Measurements from ENCODE around the gene TACSTD2.
"Not testable (repeated sequence)": the region's sequence is repeated elsewhere in the genome, so short reads cannot be mapped to it uniquely, and the experiment has no call there.

TACSTD2 gene

DNA sequence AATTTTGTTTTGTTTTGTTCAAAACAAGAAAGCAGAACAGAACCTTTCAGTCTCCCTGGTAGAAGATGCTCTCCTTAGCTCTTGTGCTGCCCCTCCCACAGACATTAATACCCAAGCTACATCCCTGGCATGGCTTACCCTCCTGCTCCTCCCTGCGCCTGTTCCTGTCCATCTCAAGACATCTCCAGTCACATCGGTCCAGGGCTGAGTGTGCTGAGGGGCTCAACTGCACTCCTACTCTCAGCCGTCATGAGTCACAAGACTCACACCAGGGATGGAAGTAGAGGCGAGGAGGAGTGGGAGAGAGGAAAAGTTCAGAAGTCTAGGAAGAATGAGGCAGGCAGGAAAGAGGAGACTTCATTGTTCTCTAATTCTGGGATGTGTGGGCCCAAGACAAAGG lies 9.2 kb upstream of the TACSTD2 start:
- DNase-seq: no peak

DNA sequence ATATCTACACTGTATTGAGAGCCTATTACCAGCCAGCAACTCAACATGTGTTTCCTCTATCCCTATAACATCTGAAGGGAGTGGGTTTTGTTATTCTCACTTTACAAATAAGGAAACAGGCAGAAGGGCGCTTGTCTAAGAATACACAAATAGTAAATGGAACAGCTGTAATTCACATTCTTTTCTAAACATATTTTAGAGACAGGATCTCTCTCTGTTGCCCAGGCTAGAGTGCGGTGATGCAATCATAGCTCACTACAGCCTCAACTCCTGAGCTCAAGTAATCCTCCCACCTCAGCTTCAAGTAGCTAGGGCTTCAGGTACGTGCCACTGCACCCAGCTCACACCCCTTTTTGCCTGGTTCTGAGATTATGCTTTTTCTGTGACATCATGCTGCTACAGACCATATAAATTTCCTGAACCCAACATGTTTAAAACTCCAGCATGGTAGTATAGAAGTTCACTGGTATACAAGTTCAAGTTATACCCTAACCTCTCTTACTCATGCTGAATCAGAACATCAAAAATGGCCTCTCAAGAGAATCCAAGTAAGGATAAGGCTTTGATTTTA lies 8.6 kb upstream of the TACSTD2 start:
- DNase-seq: no peak

DNA sequence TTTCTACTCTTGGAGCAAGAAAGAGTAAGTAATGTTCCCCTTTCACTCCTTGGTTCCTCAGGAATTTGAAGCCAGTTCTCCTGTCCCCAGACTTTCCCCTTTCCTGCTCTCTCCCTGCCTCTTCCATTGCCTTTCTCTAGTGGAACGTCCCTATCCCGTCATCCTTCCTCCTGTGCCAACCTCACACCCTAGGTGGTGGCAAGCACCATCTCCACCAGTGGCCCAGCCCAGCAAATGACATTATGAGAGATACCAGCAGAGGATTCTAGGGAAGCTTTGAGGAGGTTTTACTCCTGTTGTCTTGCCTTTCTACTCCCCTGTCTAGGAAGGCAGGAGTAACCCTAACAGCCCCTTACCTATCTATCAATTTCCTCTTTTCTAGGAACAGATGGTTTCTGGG lies 8.1 kb upstream of the TACSTD2 start:
- DNase-seq: no peak

DNA sequence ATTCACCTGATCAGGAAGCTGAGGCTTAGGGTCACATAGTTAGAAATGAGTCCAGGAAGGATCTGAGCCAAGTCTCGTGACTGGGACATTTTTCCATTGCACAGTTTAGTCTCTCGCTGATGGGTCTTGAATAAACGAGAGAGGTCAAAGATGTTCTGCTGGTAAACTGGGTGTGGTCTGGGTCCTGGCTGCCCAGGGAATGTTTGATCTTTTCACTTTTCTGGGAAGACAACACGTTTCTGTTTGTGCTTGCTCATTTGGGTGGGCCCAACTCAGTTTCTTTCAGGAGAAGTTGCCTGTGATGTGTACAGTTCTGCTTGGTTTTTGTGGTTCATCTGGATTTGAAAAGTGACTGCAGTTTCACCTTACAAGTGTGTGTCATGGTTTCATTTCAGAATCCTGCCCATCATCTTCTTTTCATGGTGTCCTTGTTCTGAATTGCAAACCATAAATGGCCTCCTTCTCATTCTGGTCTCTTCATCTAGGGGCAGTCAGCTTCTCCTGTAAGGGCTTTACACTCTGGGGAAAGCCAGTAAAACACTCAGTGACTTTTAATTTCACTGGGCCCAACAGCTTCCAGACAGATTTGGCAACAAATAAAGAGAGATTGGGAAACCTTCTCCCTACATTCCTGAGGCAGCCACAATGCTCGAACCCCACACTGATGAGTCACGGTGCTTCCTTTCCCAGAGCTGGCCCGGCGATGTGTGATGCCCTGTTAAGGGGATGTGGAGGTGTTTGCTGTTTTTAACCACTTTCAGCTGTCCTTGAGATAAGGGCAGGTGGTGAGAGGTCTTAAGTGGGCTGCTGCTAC lies 7.2 kb upstream of the TACSTD2 start:
- DNase-seq: no peak

DNA sequence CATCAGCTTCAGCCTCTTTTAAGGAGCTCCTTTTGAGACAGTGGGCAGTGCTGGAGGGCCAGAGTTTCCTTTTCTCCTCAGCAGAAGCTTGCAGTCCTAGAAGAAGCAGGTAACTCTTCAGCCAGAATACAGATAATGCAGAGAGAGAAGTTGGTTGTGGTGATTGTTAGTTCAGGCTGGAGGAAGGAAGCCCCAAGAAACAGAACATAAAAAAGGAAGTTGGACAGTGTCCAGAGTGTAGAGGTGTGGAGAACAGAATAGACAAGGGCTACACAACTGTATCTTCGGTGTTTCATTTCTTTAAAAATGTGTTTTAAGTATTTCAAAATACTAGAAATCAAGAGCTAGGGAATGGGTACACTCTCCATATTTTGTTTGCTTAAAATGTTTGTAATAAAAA lies 6.4 kb upstream of the TACSTD2 start:
- peak; percentile 66 for DNase-seq

DNA sequence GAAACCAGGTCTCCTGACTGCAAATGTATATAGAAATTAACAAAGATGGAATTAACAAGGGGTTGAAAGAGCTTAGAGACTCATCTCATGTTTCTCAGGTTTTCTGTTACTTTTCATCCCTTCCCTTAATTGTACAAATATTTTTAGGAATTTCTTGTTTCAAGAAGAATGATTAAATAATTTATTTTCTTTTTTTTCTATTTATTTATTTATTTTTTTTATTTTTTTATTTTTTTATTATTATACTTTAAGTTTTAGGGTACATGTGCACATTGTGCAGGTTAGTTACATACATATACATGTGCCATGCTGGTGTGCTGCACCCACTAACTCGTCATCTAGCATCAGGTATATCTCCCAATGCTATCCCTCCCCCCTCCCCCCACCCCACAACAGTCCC lies 5.1 kb upstream of the TACSTD2 start:
- not testable (repeated sequence) for DNase-seq

DNA sequence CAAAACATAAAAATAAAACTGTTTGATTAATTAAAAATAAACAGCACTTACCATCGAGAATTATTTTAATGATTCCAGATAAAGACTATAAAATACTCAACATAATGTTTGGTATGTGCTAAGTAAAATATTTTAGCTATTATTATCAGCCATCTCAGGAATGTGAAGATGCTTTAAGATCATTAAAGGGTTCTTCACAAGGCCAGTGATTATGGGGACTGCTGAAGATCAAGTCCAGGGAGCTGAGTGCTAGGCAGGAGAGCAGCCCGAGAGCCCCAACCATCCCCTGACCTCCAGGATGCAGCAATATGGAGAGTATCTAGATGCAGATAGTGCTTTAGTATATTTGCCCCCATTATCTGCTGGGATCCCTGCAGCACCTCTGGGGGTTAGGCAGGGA lies 4.6 kb upstream of the TACSTD2 start:
- no peak for DNase-seq

DNA sequence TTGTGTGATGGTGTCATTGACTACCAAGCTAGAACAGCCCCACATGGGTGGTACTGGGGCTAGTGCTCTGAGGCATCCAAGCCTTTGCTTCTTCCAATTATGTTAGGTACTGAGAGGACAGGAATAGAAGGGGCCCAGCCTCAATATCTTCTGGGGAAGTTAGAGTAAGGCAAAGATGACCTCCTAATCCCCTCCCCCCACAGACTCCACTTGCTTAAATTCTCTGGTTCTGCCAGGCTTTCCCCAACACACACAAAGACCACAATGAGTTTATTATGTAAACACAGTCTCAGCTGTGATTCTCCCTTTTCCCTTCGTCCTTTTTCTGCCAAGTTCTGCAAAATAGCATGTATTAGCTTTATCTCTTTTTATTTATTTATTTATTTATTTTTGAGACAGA lies 3.1 kb upstream of the TACSTD2 start:
- no peak for DNase-seq

DNA sequence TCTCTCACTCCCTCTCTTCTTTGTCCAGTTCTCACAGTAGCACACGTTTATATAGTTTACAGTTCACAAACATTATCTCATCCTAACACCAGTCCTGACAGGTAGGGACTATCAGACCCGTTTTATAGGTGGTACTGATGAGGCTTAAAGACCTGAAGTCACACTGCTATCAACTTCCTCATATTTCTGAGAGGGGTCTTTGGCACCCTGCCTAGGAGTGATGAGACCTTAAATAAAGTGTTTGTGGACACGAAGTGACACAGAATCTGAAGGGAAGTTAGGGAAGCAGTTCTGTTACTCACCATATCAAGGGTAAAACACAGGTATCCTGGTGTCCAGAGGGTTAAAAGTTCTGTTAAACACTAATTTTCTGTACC lies 590 bp upstream of the TACSTD2 start:
- DNase-seq: no peak

DNA sequence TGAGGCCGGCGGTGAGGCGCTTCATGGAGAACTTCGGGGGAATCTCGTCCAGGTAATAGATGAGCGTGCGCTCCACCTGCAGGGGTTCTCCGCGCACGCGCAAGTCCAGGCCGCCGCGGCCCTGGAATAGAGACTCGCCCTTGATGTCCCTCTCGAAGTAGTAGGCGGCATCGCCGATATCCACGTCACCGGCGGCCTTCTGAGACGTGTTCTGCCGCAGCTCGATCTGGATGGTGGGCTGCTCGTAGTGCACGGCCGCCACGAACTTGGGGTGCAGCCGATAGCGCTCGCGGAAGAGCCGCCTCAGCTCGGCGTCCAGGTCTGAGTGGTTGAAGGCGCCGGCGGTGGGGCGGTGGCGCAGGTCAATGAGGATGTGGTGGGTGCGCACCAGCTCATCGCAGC lies 726 bp downstream of the TACSTD2 start:
- DNase-seq: peak; percentile 25

DNA sequence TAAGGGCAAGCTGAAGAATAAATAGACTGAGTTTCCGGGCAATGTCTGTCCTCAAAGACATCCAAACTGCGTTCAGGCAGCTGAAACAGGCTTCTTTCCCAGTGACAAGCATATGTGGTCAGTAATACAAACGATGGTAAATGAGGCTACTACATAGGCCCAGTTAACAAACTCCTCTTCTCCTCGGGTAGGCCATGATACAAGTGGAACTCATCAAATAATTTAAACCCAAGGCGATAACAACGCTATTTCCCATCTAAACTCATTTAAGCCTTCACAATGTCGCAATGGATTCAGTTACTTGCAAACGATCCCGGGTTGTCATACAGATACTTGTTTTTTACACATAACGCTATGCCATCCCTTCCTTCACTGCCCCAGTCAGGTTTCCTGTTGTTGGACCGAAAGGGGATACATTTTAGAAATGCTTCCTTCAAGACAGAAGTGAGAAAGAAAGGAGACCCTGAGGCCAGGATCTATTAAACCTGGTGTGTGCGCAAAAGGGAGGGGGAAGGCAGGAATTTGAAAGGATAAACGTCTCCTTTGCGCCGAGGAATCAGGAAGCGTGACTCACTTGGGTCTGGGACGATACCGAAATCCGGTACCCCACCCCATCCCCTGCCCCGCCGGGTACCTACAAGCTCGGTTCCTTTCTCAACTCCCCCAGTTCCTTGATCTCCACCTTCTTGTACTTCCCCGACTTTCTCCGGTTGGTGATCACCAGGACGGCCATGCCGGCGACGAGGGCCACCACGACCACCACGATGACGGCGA lies 1.3 kb downstream of the TACSTD2 start:
- DNase-seq: no peak

DNA sequence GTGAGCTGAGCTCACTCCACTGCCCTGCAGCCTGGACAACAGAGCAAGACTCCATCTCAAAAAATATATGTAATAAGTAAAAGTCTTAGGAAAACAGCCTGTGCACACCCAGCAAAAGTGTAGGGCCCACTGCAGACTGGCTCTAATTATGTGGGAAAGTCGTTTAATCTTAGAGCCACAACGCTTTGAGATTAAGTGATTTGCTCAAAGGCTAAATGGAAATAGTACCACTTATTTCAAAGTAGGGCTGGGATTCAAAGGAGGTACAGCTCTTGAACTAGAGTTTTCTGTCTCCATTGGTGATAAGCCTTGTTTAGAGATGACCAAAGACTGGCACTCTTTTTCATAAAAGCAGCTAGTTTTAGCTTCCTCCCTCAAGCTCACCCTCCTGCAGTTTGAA lies 2.2 kb downstream of the TACSTD2 start:
- no peak for DNase-seq

DNA sequence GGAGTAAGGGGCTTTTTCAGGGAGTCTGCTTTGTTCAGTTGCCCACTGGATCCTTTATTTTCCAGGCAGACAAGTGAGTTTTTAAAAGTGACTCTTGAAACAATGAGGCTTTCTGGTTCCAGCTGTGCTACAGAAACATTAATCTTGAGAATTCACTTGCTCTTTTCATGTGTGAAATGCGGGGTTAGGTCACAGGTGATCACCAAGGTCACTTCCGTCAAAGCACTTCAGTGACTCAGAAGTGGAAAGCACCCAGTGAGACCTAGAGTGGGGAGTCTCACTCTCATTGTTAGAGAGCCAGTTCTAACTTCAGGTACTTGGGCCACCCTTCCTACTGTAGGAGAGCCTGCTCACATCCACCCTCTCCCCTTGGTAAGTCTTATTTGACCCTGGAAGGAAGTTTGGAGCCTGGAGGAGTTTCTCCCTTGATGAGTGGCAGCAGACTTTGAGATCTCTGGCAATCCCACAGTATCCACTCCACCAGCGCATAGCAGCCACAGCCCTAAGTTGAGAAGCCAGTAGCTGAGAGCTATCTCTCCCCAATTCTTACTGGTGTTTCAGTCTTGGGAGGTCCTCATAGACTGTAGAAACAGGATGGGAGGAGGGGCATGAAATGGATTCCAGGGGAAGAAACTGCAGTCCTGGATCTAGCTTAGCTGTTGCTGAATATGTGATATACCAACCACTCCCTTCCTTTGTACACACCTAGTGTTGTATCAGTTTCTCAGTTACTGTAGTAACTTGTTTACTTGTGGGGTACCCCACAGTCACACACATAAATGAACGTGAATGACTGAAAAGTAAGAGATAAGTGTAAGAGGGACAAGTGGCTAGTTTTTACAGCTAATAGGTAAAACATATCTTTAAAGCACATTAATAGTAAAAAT lies 3.1 kb downstream of the TACSTD2 start:
- DNase-seq: no peak

DNA sequence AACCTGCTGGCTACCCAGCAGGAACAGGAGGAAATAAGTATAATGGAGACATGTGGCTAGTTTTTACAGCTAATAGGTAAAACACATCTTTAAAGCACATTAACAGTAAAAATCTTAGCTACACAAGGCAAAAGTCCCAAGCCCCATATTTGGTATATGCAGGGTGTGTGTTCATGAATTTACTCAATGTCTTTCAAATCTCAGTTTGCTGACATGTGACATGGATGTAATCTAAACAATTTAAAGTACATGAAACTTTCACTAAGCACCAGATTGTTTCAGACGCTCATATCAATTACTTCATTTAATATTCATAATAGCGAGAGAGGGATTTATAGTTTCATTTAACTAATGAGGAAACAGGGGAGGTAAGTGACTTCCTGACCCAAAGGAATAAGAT lies 3.9 kb downstream of the TACSTD2 start:
- no peak for DNase-seq

DNA sequence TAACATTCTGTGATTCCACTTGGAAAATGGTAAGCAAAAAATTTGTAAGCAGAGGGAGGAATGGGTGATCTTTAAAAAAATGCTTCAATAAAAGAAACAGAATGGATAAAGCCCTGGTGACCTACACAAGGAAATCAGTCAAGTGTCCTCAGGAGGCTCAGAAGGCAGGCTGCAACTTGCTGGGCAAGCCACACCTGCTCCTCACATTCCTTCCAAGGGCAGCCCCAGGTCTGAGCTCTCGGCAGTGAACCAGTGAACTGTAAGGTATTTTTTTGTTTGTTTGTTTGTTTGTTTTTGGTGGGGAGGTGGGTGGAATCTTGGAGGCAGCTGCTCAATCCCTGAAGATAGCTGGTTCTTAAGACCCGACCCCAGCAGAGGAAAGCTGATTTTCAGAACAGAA lies 4.4 kb downstream of the TACSTD2 start:
- DNase-seq: no peak

DNA sequence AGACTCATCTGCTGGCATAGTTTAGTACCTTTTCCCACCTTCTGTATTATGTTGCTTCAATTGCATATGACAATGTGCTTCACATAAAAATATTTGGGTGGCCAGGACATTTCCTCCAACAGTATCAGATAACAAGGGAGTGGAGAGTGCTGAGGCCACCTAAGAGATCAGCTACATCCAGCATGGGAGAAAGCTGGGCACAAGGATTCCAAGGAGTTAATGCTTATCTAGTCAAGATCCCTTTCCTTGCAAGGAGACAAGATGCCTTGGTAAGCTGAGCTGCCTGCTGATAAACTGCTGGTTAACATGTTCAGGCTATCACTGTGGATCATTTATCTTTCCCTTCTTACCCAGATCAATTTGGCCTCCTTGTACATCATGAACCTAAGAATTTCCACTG lies 5.4 kb downstream of the TACSTD2 start:
- DNase-seq: no peak

DNA sequence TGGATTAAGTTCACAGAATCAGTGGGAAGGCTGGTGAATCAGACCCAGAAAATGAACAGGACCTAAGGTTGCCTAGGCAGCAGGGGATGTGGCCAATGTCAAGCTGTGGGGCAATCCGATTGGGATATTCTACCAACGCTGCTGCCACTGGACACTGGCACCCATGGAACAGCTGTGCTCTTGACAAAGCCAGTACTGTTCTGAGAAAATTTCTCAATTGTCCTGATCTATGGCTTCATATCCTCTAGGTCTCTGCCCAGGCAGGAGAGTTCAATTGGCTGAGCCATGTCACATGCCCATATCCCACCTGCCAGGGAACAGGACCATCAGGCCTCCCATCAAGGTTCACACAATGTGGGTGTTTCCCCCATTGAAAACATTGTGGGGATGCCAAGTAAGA lies 6.2 kb downstream of the TACSTD2 start:
- DNase-seq: no peak

DNA sequence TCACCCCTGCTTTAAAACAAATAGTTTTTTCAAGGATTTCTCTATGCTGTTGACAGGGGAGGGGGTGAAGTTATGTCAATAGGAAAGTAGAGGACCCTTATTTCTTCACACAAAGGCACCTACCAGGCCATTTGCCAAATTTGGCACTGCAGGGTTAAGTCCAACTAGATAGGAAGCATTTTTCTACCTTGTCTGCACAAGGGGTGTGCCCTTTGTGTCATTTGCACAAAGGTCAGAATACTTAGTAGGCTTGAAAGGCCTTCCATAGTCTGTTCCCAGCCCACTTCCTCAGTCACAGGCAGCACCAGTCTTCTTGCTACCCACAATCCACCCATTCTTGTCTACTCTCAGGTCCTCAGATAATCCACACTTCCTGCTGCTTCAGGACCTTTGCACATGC lies 7.0 kb downstream of the TACSTD2 start:
- DNase-seq: no peak

DNA sequence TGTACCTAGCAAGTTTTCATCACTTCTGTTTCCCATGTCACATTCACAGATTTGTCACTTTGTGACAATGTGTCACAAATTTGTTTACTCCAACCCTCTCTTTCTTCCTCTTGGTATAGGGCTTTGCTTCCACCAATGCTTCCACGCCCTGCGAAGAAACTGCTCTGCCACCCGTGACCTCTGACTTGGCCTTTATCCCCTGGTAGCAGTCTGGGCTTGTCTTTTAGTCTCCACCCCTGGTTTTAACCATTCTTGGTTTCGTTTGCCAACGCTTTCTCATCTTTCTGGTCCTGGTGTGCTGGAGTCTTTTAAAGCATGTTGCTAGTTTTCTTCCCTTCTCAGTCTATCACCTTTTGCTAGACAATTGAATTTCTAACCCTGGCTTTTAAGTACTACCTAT lies 8.1 kb downstream of the TACSTD2 start:
- DNase-seq: no peak

DNA sequence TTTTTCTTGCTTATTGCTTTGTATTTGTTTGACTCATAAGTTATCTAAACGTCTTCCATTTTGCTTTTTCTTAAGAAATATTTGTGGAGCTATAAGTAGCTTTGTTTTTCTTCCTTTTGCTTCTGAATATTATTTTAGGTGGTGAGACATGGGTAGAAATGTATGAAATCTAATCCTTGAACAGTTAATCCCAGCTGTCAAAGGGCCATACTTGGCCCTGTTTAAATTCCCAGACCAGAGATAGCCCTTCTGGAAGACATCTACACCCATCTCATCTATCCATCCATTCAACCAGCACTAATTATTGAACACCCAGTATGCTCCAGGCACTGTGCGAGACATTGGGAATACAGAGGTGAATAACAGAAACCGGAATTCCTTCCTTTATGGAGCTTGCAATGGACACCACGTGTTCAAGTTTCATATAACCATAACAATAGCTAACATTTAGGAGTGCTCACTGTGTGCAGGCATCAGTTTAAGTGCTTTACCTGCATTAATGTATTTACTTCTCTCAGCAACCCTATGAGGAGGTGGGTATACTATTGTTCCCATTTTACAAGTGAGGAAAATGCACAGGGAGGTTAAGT lies 8.7 kb downstream of the TACSTD2 start:
- DNase-seq: no peak

DNA sequence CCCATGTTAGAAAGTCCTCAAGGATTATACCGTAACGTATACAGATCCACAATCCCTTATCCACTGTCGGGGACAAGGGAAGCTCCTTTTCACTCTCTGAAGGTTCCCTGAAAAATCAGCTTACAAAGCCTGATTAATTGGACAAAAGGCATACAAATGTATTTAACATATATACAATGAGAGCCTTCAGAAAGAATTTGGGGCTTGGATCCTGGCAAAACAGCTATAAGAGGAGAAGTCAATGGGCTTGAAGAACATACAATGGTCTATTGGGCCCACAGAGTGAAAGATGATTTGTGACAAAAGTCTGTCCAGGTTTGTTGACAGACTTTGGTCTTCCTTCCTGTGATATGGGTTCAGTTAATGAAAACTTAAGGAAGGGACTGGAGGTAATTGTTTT lies 10.7 kb downstream of the TACSTD2 start:
- no peak for DNase-seq

DNA sequence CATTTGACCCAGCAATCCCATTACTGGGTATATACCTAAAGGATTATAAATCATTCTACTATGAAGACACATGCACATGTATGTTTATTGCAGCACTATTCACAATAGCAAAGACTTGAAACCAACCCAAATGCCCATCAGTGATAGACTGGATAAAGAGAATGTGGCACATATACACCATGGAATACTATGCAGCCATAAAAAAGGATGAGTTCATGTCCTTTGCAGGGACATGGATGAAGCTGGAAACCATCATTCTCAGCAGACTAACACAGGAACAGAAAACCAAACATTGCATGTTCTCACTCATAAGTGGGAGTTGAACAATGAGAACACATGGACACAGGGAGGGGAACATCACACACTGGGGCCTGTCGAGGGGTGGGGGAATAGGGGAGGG lies 13.3 kb downstream of the TACSTD2 start:
- DNase-seq: not testable (repeated sequence)

DNA sequence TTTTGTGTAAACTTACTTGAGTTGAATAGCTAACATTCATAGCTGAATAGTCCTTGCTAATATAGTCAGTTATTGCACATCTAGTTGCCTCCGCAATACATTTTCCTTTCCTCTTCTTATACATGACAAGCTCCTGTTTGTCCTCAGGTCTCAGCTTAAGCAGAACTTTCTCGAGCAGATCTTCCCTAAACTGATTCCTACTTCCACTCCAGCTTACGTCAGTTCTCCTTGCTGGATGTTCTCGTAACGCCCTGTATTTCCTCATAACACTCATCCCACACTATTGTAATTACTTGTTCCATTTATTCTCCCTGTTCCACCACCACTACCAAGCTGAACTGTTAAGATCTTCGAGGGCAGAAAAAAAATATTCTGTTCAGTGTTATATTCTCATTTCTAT lies 15.4 kb downstream of the TACSTD2 start:
- no peak for DNase-seq
